ENCODE results near the gene IGDCC3.

The IGDCC3 gene

DNA sequence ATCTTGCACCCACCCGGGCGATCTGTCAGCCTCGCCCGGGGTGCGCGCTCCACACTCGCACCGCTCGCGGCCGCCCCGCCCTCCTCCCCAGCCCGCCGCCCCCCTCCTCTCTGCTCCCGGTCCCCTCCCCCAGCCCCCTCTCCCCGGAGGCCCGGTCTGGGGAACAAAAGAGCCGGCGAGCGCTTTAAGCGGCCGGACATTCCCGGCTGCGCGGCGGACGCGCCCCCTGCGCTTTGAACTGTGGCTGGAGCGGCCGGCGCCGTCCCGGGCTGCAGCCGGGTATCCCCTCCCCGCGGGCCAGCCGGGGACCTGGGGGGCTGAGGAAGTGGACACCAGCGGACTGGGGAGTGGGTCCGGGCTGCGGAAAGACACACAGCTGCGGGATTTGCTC lies at the start of gene IGDCC3:
Gene IGDCC3 (minus strand): TSS at position 27 of the 391 bp plus-strand sequence. CDS start 214 bp downstream, outside the sequence.
- H3K36me3 ChIP-seq (ENCODE audit: insufficient read depth, low read length) = no peaks in the 10 kb centered on the region
- TF ChIP-seq, protein P1, sequence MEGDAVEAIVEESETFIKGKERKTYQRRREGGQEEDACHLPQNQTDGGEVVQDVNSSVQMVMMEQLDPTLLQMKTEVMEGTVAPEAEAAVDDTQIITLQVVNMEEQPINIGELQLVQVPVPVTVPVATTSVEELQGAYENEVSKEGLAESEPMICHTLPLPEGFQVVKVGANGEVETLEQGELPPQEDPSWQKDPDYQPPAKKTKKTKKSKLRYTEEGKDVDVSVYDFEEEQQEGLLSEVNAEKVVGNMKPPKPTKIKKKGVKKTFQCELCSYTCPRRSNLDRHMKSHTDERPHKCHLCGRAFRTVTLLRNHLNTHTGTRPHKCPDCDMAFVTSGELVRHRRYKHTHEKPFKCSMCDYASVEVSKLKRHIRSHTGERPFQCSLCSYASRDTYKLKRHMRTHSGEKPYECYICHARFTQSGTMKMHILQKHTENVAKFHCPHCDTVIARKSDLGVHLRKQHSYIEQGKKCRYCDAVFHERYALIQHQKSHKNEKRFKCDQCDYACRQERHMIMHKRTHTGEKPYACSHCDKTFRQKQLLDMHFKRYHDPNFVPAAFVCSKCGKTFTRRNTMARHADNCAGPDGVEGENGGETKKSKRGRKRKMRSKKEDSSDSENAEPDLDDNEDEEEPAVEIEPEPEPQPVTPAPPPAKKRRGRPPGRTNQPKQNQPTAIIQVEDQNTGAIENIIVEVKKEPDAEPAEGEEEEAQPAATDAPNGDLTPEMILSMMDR (IDR thresholded peaks at IDR 0.05; ENCODE audit: low read length) = no peak
- TF ChIP-seq EZH2 (IDR thresholded peaks at IDR 0.05; ENCODE audit: borderline replicate concordance, low read length) = no peak
- no peaks in the 10 kb centered on the region for H3F3A ChIP-seq (ENCODE audit: insufficient read depth, low read length)
- no peaks in the 10 kb centered on the region for H3K4me1 ChIP-seq (ENCODE audit: insufficient read depth, low read length, severe bottlenecking)
- no peak within 1 kb of the TSS for H2AFZ ChIP-seq (ENCODE audit: low read length)
- H3K79me2 ChIP-seq (ENCODE audit: insufficient read depth, low read length) = no peaks in the 10 kb centered on the region
- H3K4me3 ChIP-seq (ENCODE audit: low read depth, low read length, poor library complexity, severe bottlenecking) = no peak within 1 kb of the TSS
- H3K9ac ChIP-seq (ENCODE audit: low read length) = no peak within 1 kb of the TSS
- no peaks in the 10 kb centered on the region for H3K9me2 ChIP-seq (ENCODE audit: low read depth, low read length)
- H3K9me3 ChIP-seq (ENCODE audit: low read length) = no peaks in the 10 kb centered on the region
- H3K4me2 ChIP-seq (ENCODE audit: low read length) = no peak within 1 kb of the TSS
- H4K20me1 ChIP-seq (ENCODE audit: insufficient read depth, low read length) = no peaks in the 10 kb centered on the region
- H3K27ac ChIP-seq (ENCODE audit: low read depth, low read length, poor library complexity, severe bottlenecking) = no peak within 1 kb of the TSS
- H3K27me3 ChIP-seq (ENCODE audit: insufficient read depth, low read length) = no peaks in the 10 kb centered on the region

- no peaks in the 10 kb centered on the region for H4K20me1 ChIP-seq (ENCODE audit: insufficient read depth, low read length)
- no peak overlapping the region for H3K9ac ChIP-seq (ENCODE audit: low read length)
- no peaks in the 10 kb centered on the region for H3K9me3 ChIP-seq (ENCODE audit: low read length)
- H3K36me3 ChIP-seq (ENCODE audit: insufficient read depth, low read length) = no peaks in the 10 kb centered on the region
- H2AFZ ChIP-seq (ENCODE audit: low read length) = no peak overlapping the region
- H3K79me2 ChIP-seq (ENCODE audit: insufficient read depth, low read length) = no peaks in the 10 kb centered on the region
- TF ChIP-seq, protein P1 (IDR thresholded peaks at IDR 0.05; ENCODE audit: low read length) = no peak
- TF ChIP-seq EZH2 (IDR thresholded peaks at IDR 0.05; ENCODE audit: borderline replicate concordance, low read length) = no peak
- H3K9me2 ChIP-seq (ENCODE audit: low read depth, low read length) = no peaks in the 10 kb centered on the region
- H3K4me1 ChIP-seq (ENCODE audit: insufficient read depth, low read length, severe bottlenecking) = peaks cover 8% of the 10 kb centered on the region
- no peak overlapping the region for H3K4me3 ChIP-seq (ENCODE audit: low read depth, low read length, poor library complexity, severe bottlenecking)
- H3K27ac ChIP-seq (ENCODE audit: low read depth, low read length, poor library complexity, severe bottlenecking) = no peak overlapping the region
- peaks cover 9% of the 10 kb centered on the region; the same call in 1 of the 2 replicates for H3K27me3 ChIP-seq (ENCODE audit: insufficient read depth, low read length)
- no peak overlapping the region for H3K4me2 ChIP-seq (ENCODE audit: low read length)
- no peaks in the 10 kb centered on the region for H3F3A ChIP-seq (ENCODE audit: insufficient read depth, low read length)
These were observed 48.5 kb upstream of the IGDCC3 start for GRCh38 chr15:65426216-65426853.

DNA sequence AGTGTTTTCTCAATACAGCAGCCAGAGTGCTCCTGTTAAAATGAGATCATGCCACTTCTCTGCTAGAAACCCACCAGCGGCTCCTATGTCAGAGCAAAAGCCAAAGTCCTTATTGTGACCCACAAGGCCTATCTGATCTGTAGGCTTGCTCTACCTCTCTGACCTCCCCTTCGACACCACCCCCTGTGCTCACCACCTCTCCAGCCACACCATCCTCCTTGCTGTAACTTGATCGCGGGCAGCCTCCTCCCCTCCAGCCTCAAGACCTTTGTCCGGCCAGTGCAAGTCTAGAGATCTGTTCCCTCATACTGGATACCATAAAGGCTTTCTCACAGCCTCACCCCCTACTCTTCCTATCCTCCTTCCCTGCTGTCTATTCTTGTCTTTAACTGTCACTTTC lies 46.9 kb upstream of the IGDCC3 start:
- Histone ChIP-seq H3K9me2 (ENCODE audit: low read depth, low read length) (no peaks in the 10 kb centered on the region), H4K20me1 (ENCODE audit: insufficient read depth, low read length) (no peaks in the 10 kb centered on the region), H3K9me3 (ENCODE audit: low read length) (no peaks in the 10 kb centered on the region), H3K4me1 (ENCODE audit: insufficient read depth, low read length, severe bottlenecking) (peaks cover 8% of the 10 kb centered on the region), H3K27me3 (ENCODE audit: insufficient read depth, low read length) (peaks cover 9% of the 10 kb centered on the region; the same call in 1 of the 2 replicates), H3F3A (ENCODE audit: insufficient read depth, low read length) (no peaks in the 10 kb centered on the region), H2AFZ (ENCODE audit: low read length) (no peak overlapping the region), H3K4me2 (ENCODE audit: low read length) (no peak overlapping the region), H3K27ac (ENCODE audit: low read depth, low read length, poor library complexity, severe bottlenecking) (no peak overlapping the region), H3K36me3 (ENCODE audit: insufficient read depth, low read length) (no peaks in the 10 kb centered on the region), H3K4me3 (ENCODE audit: low read depth, low read length, poor library complexity, severe bottlenecking) (no peak overlapping the region), H3K9ac (ENCODE audit: low read length) (no peak overlapping the region), H3K79me2 (ENCODE audit: insufficient read depth, low read length) (no peaks in the 10 kb centered on the region)
- no peak for TF ChIP-seq EZH2 (IDR thresholded peaks at IDR 0.05; ENCODE audit: borderline replicate concordance, low read length)
- TF ChIP-seq, protein P1 (IDR thresholded peaks at IDR 0.05; ENCODE audit: low read length) = no peak
